WTC11 (cell line): ENCODE data around the gene SCNN1B.

Experiments
- CBFB ChIP-seq: sonication (generic); formaldehyde crosslinking; IDR thresholded peaks from 2 replicates; pipeline ENCODE4 v1.8.1; 2022; ENCODE audit warnings: mild to moderate bottlenecking, low read depth, missing genetic modification reagents
- CREM ChIP-seq: sonication (generic); formaldehyde crosslinking; IDR thresholded peaks from 2 replicates; pipeline ENCODE4 v1.8.1; 2022; ENCODE audit warnings: mild to moderate bottlenecking, missing genetic modification reagents, moderate library complexity
- CTCF ChIP-seq: fragments of 200-600 bp; IDR thresholded peaks from 2 replicates; pipeline ENCODE4 v1.8.0; 2022; ENCODE audit warnings: antibody characterized with exemption
- MAX ChIP-seq: sonication (generic); formaldehyde crosslinking; IDR thresholded peaks from 2 replicates; pipeline ENCODE4 v1.8.0; 2022; ENCODE audit warnings: mild to moderate bottlenecking, missing genetic modification reagents
- SMAD3 ChIP-seq: sonication (generic); formaldehyde crosslinking; IDR thresholded peaks from 2 replicates; pipeline ENCODE4 v1.8.0; 2022; ENCODE audit warnings: missing genetic modification reagents, mild to moderate bottlenecking, borderline replicate concordance
- ZNF281 ChIP-seq: sonication (generic); formaldehyde crosslinking; IDR thresholded peaks from 2 replicates; pipeline ENCODE4 v1.8.0; 2023; ENCODE audit warnings: mild to moderate bottlenecking, missing genetic modification reagents

- TF ChIP-seq CTCF (no peak), CBFB (CRISPR knock-in tag) (no peak), SMAD3 (CRISPR knock-in tag) (no peak), MAX (no peak), ZNF281 (CRISPR knock-in tag) (no peak), CREM (CRISPR knock-in tag) (no peak)
These were observed 47.1 kb upstream of the SCNN1B start for GRCh38 chr16:23255000-23255399.
